HUES64 (cell line): ENCODE data around the gene MANBA.
"Not testable (repeated sequence)": the region's sequence is repeated elsewhere in the genome, so short reads cannot be mapped to it uniquely, and the experiment has no call there.

Experiments
- H3K27ac ChIP-seq: 2 replicates; pipeline ENCODE4 v1.7.0; 2013; ENCODE audit warnings: low read depth, low read length, inconsistent platforms
- H3K27me3 ChIP-seq: 2 replicates; pipeline ENCODE4 v1.6.1; 2013; ENCODE audit warnings: mild to moderate bottlenecking, low read length; ENCODE audit not compliant: insufficient read depth
- H3K36me3 ChIP-seq: 2 replicates; pipeline ENCODE4 v1.6.1; 2013; ENCODE audit warnings: mild to moderate bottlenecking, low read length; ENCODE audit not compliant: insufficient read depth
- H3K4me1 ChIP-seq: 2 replicates; pipeline ENCODE4 v1.6.1; 2013; ENCODE audit warnings: mild to moderate bottlenecking, low read length, moderate library complexity; ENCODE audit not compliant: insufficient read depth
- H3K4me3 ChIP-seq: 2 replicates; pipeline ENCODE4 v1.5.1; 2013; ENCODE audit warnings: mild to moderate bottlenecking, low read length, moderate library complexity
- H3K9ac ChIP-seq: 2 replicates; pipeline ENCODE4 v1.6.1; 2013; ENCODE audit warnings: mild to moderate bottlenecking, low read depth, low read length
- H3K9me3 ChIP-seq: 2 replicates; pipeline ENCODE4 v1.6.1; 2013; ENCODE audit warnings: low read depth, low read length; ENCODE audit not compliant: insufficient read depth
- WGBS: fragments of 150-250, 120-280 bp; methylation state at CpG from one replicate; pipeline ENCODE4 v1.1.7; 2013; ENCODE audit warnings: missing lambda C conversion rate; 5-methylcytosine and 5-hydroxymethylcytosine counted together

MANBA gene

DNA sequence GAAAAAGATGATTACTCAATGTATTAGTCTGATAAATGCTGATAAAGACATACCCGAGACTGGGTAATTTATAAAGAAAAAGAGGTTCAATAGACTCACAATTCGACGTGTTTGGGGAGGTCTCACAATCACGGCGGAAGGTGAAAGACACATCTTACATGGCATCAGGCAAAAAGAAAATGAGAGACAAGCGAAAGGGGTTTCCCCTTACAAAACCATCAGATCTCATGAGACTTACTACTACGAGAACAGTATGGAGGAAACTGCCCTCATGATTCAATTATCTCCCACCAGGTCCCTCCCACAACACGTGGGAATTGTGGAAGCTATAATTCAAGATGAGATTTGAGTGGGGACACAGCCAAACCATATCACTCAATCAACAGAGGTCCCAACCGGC is 141.7 kb downstream of the MANBA start:
- H3K4me3 ChIP-seq, H3K9me3 ChIP-seq, H3K27ac ChIP-seq, H3K9ac ChIP-seq, H3K36me3 ChIP-seq, H3K27me3 ChIP-seq: not testable (repeated sequence)
- 87% methylated on average over 8 of the region's 9 CpGs for WGBS
- peaks cover 24% of the 10 kb centered on the region; the same call in 1 of the 2 replicates for H3K4me1 ChIP-seq

DNA sequence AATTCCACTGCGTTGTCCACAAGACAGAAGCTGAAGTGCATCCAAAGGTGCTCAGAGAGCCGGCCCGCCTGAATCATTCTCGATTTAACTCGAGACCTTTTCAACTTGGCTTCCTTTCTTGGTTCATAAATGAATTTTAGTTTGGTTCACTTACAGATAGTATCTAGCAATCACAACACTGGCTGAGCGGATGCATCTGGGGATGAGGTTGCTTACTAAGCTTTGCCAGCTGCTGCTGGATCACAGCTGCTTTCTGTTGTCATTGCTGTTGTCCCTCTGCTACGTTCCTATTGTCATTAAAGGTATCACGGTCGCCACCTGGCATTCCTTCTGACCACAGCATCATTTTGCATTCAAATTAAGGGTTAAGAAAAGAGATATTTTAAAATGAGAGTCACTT is 144.1 kb downstream of the MANBA start:
- Histone ChIP-seq H3K27ac (no peak overlapping the region; the same call in 1 of the 2 replicates), H3K4me1 (peaks cover 22% of the 10 kb centered on the region; the same call in 1 of the 2 replicates)
- 69% methylated on average over 9 of the region's 9 CpGs for WGBS

DNA sequence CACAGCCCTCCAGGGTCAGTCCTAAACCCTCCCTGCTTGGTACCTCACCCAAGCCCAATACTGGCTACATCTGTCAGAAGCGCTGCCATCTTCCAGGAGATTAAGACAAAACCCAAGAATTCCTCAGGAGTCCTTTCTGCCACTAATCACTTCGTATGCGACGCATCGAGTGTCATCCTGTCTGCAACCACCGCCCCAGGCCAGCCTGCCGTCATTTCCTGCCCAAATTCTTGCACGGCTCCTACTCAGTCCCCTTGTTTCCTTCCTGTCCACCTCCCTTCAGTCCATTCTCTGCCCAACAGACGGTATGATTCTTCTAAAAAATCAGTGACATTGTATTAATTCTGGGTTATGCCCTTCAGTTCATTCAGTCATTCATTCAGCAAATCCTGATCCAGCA is 146.0 kb downstream of the MANBA start:
- Histone ChIP-seq H3K27ac (no peak overlapping the region), H3K4me3 (no peak overlapping the region), H3K27me3 (no peaks in the 10 kb centered on the region), H3K4me1 (peaks cover 15% of the 10 kb centered on the region; the same call in 1 of the 2 replicates), H3K9ac (no peak overlapping the region), H3K36me3 (no peaks in the 10 kb centered on the region), H3K9me3 (no peaks in the 10 kb centered on the region)
- 89% methylated on average over 9 of the region's 9 CpGs for WGBS

More for the DNA sequence above, 144.1 kb downstream of the MANBA start:
- Histone ChIP-seq H3K9me3 (no peaks in the 10 kb centered on the region), H3K9ac (no peak overlapping the region), H3K27me3 (no peaks in the 10 kb centered on the region), H3K36me3 (no peaks in the 10 kb centered on the region), H3K4me3 (no peak overlapping the region)

DNA sequence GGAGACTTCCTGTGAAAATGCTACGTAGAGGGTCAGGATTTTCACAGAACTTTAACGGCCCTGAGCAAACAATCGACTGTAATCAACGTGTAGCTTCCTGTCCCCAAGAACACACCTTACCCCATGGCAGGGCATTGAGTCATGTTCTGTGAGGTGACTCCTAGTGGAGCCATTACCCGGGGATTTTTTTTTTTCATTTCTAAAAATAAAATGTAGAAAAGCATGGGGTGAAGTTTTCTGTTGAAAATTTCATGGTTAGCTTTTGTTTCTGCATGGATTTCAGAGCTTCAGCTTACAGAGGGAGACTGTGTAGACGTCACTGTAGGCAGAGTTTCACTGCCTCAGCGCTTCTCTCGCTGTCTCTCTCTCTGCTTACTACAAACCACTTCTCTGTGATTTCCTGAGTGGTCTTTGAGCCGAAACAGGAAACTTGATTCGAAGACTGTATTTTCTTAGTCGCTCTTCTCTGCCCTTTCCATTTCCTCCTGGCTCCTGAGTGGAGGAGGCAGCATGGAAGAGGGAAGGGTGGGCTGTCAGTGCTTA is 147.9 kb downstream of the MANBA start:
- H3K9me3 ChIP-seq, result no peaks in the 10 kb centered on the region
- no peak overlapping the region for H3K27ac ChIP-seq
- H3K27me3 ChIP-seq, result no peaks in the 10 kb centered on the region
- 92% methylated on average over 11 of the region's 11 CpGs for WGBS
- H3K36me3 ChIP-seq, result no peaks in the 10 kb centered on the region
- peaks cover 15% of the 10 kb centered on the region; the same call in 1 of the 2 replicates for H3K4me1 ChIP-seq
- no peak overlapping the region for H3K4me3 ChIP-seq
- H3K9ac ChIP-seq, result no peak overlapping the region

DNA sequence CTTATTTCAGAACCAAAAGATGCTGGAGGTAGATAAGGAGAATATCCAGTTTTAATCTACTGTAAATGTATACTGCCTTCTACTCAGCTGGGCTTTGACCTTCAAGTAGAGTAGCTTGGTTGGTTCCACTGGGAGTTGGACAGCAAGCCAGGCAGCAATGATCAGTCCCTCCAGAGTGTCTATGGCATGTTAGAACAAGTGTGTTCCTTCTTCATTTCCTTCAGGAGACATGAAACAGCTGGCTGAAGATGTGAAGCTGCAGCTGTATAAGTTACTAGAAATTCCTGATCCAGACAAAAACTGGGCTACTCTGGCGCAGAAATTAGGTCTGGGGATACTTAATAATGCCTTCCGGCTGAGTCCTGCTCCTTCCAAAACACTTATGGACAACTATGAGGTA is 148.6 kb downstream of the MANBA start:
- Histone ChIP-seq H3K36me3 (no peaks in the 10 kb centered on the region), H3K27me3 (no peaks in the 10 kb centered on the region), H3K9me3 (no peaks in the 10 kb centered on the region), H3K4me3 (no peak overlapping the region), H3K27ac (no peak overlapping the region), H3K9ac (no peak overlapping the region), H3K4me1 (peaks cover 15% of the 10 kb centered on the region; the same call in 1 of the 2 replicates)
- 89% methylated on average over 2 of the region's 2 CpGs for WGBS

DNA sequence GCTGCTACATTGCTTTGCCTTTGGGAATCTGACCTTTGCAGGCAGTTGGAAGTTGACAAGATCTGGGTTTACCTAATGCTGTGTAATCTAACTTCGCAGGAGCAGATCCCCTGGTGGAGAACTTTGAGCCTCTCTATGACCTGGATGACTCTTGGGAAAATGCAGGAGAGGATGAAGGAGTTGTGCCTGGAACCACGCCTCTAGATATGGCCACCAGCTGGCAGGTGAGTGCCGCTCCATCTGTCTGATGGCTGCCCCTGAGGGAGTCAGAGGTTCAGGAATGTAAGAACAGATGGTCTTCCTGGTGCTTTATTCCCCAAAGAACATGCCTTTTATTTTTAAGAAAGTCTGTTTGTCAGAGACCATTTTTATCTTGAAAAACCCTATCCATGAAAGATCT is 150.3 kb downstream of the MANBA start:
- H3K4me3 ChIP-seq, result no peak overlapping the region
- H3K36me3 ChIP-seq, result no peaks in the 10 kb centered on the region
- H3K27ac ChIP-seq, result no peak overlapping the region
- no peaks in the 10 kb centered on the region for H3K9me3 ChIP-seq
- H3K27me3 ChIP-seq, result no peaks in the 10 kb centered on the region
- WGBS, result 90% methylated on average over 3 of the region's 3 CpGs
- 0 out of 2 replicates have a peak, but pooled peaks cover 6% of the 10 kb centered on the region for H3K4me1 ChIP-seq
- no peak overlapping the region for H3K9ac ChIP-seq

DNA sequence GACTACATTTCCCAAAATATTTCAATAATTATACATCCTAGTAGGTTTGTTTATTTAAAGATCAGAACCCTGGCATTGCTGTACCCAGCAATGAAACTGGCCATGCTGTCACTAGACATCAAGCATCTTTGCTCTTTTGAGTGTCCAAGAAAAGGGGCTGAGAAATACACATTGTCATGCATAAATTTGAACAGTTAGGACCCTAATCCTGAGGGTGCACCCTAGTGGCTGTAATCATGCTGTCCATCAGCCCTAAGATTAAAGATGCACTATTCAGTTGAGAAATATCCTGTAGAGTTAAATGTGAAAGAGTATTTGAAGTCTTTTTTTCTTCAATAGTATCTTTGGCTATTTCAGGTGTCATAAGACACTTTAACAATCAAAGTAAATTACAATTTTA is 150.8 kb downstream of the MANBA start:
- Histone ChIP-seq H3K27me3 (no peaks in the 10 kb centered on the region), H3K9ac (no peak overlapping the region), H3K27ac (no peak overlapping the region), H3K36me3 (no peaks in the 10 kb centered on the region), H3K4me3 (no peak overlapping the region), H3K4me1 (0 out of 2 replicates have a peak, but pooled peaks cover 2% of the 10 kb centered on the region), H3K9me3 (no peaks in the 10 kb centered on the region)

DNA sequence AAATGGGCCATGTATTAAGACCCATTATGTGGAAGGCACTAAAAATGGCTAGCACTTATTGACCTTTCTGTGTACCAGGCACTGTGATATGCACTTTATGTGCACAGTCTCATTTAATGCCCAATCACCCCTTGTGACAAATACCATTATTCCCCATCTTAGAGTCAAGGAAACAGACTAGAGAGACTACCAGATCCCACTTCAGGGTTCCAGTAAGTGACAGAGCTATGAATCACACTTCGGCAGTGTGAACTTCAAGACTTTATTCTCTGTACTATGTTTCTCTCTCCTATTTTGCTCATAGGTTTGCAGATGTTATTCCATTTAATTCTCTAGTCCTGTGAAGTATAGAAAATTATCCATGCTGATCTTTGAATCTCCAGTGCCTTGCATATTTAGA is 152.6 kb downstream of the MANBA start:
- Histone ChIP-seq H3K27me3 (no peaks in the 10 kb centered on the region), H3K36me3 (no peaks in the 10 kb centered on the region), H3K27ac (no peak overlapping the region), H3K4me3 (no peak overlapping the region), H3K9ac (no peak overlapping the region), H3K9me3 (no peaks in the 10 kb centered on the region), H3K4me1 (no peaks in the 10 kb centered on the region)
- WGBS, result 95% methylated on average over 1 of the region's 1 CpG

DNA sequence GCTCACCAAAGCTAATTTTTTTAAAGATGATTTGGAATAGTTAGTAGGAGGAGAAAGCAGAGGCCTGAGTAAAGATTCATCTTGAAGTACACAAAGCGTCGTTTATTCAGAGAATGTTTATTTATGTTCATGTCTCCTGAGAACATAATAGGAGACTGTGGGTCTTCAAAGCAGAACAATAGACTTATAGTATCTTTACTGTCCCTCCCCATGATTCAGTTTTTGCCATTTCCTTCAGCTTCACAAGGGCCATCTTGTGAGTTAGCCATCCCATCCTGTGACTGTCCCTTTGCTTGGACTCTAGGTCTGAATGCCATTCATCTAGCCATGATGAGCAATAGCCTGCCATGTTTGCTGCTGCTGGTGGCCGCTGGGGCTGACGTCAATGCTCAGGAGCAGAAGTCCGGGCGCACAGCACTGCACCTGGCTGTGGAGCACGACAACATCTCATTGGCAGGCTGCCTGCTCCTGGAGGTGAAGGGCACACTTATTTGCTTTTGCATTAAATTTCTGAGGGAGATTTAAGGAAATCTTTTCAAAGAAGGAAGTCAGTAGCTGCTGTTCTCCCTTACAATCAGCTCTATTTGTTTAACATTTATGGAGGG is 153.8 kb downstream of the MANBA start:
- Histone ChIP-seq H3K36me3 (no peaks in the 10 kb centered on the region), H3K9me3 (no peaks in the 10 kb centered on the region)
- WGBS, result 93% methylated on average over 7 of the region's 7 CpGs

DNA sequence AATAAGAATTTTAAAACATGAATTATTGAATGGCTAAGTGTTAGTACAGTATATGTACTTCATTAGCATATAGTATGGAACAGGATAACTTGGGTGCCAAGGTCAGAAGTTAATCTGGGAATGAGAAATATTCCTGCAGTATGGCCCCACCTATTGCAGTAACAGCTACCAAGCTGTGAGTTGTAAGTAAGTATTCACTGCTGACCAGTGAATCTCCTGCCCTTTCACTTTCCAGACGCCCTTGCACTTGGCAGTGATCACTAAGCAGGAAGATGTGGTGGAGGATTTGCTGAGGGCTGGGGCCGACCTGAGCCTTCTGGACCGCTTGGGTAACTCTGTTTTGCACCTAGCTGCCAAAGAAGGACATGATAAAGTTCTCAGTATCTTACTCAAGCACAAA is 154.5 kb downstream of the MANBA start:
- Histone ChIP-seq H3K27ac (no peak overlapping the region), H3K4me1 (no peaks in the 10 kb centered on the region), H3K9ac (no peak overlapping the region), H3K4me3 (no peak overlapping the region), H3K27me3 (no peaks in the 10 kb centered on the region), H3K9me3 (no peaks in the 10 kb centered on the region), H3K36me3 (no peaks in the 10 kb centered on the region)
- 91% methylated on average over 3 of the region's 3 CpGs for WGBS

More for the DNA sequence above, 153.8 kb downstream of the MANBA start:
- Histone ChIP-seq H3K9ac (no peak overlapping the region), H3K27ac (no peak overlapping the region), H3K4me3 (no peak overlapping the region), H3K27me3 (no peaks in the 10 kb centered on the region), H3K4me1 (no peaks in the 10 kb centered on the region)

DNA sequence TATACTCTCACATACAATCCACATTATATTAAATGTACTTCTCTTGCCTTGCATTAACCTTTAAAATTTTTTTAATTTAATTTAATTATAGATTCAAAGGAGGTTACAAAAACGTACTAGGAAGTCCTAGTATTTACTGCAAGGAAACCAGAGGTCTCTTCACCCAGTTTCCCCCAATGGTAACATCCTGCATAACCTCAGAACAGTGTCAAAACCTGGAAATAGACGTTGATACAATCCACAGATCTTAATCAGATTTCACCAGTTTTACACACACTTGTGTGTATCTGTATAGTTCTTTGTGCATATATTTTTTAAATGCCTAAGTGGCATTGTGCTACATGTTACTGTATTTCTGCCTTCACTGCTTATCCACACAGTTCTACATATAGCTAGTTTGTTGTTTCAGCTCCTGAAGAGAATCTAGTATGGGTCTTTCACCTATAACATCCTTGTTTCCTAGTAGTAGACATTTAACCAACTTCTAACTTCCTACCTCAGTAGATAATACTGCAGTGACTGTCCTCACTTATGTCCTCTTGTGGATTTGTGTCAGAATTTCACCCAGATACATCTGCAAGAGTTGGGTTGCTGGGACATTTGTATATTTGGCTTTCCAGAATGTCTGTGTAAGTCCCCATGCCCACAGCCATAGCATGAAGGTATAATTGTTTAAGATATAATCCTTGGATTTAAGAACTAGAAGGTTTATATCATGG is 156.4 kb downstream of the MANBA start:
- Histone ChIP-seq H3K4me3 (no peak overlapping the region), H3K27ac (no peak overlapping the region), H3K9ac (no peak overlapping the region), H3K36me3 (no peaks in the 10 kb centered on the region), H3K27me3 (no peaks in the 10 kb centered on the region), H3K4me1 (no peaks in the 10 kb centered on the region), H3K9me3 (no peaks in the 10 kb centered on the region)
- 90% methylated on average over 2 of the region's 2 CpGs for WGBS
